Measurements from ENCODE around the gene FBN3.
"Not testable (repeated sequence)": the region's sequence is repeated elsewhere in the genome, so short reads cannot be mapped to it uniquely, and the experiment has no call there.

The FBN3 gene

GRCh38 chr19:8115805-8116396, 33.5 kb downstream of the FBN3 start:
- DNase-seq: peak; percentile 5

- no peak for DNase-seq
These were observed 36.4 kb downstream of the FBN3 start for GRCh38 chr19:8113017-8113416.

GRCh38 chr19:8111376-8111775, 38.0 kb downstream of the FBN3 start:
- no peak for DNase-seq

GRCh38 chr19:8110931-8111330, 38.5 kb downstream of the FBN3 start:
- no peak for DNase-seq

GRCh38 chr19:8109890-8110662, 39.3 kb downstream of the FBN3 start:
- no peak for DNase-seq

GRCh38 chr19:8109455-8109854, 39.9 kb downstream of the FBN3 start:
- DNase-seq: no peak

- DNase-seq: no peak
These were observed 40.6 kb downstream of the FBN3 start for GRCh38 chr19:8108560-8109445.

- no peak for DNase-seq
These were observed 42.0 kb downstream of the FBN3 start for GRCh38 chr19:8107301-8107903.

- no peak for DNase-seq
These were observed 43.9 kb downstream of the FBN3 start for GRCh38 chr19:8105471-8105870.

- DNase-seq: not testable (repeated sequence)
These were observed 47.5 kb downstream of the FBN3 start for GRCh38 chr19:8101910-8102309.

- no peak for DNase-seq
These were observed 48.1 kb downstream of the FBN3 start for GRCh38 chr19:8101311-8101710.

GRCh38 chr19:8097681-8098567, 51.5 kb downstream of the FBN3 start:
- DNase-seq: no peak

- DNase-seq: no peak
These were observed 52.2 kb downstream of the FBN3 start for GRCh38 chr19:8097198-8097597.

GRCh38 chr19:8096071-8096470, 53.3 kb downstream of the FBN3 start:
- no peak for DNase-seq

GRCh38 chr19:8095354-8095886, 54.0 kb downstream of the FBN3 start:
- no peak for DNase-seq

GRCh38 chr19:8094336-8094735, 55.1 kb downstream of the FBN3 start:
- no peak for DNase-seq

GRCh38 chr19:8093740-8094139, 55.7 kb downstream of the FBN3 start:
- DNase-seq: no peak

- DNase-seq: no peak
These were observed 58.4 kb downstream of the FBN3 start for GRCh38 chr19:8090950-8091349.

- DNase-seq: no peak
These were observed 59.5 kb downstream of the FBN3 start for GRCh38 chr19:8089664-8090601.

- DNase-seq: peak; percentile 4
These were observed 60.4 kb downstream of the FBN3 start for GRCh38 chr19:8088752-8089663.

Data from NCI-H146 (cell line).